HEK293 (cell line): Measurements from ENCODE around the gene CITED4.

ENCODE experiments used
- CTCF ChIA-PET: fragments of 350-600 bp; formaldehyde crosslinking; extraction: SDS; loops from one replicate; lab custom pipeline; 2021; ENCODE audit warnings: antibody characterized with exemption; lab: Yijun Ruan, JAX
- POLR2A ChIA-PET: fragments of 300-600 bp; formaldehyde crosslinking; extraction: SDS; loops from one replicate; lab custom pipeline; 2020; ENCODE audit warnings: antibody characterized with exemption, inconsistent platforms; lab: Yijun Ruan, JAX
- H3K27ac ChIP-seq: fragments of 200-500 bp; sonication (Bioruptor generic); 2 replicates; pipeline ENCODE4 v1.5.1; 2014; ENCODE audit warnings: low read depth, low read length, control low read depth, inconsistent platforms; ENCODE audit errors: extremely low read depth
- H3K36me3 ChIP-seq, 2 experiments: fragments of 200-500 bp in 1 of 2; sonication (Bioruptor generic) in 1 of 2; 1 replicate in 1 of 2; 2 replicates in 1 of 2; pipeline ENCODE4 v1.5.1; 2014 to 2017; ENCODE audit warnings: inconsistent platforms in 2 of 2, low read length in 2 of 2; ENCODE audit not compliant: control insufficient read depth in 2 of 2, insufficient read depth in 1 of 2
- H3K4me1 ChIP-seq: fragments of 200-500 bp; sonication (Bioruptor generic); 2 replicates; pipeline ENCODE4 v1.5.1; 2014; ENCODE audit warnings: mild to moderate bottlenecking, low read length, inconsistent platforms; ENCODE audit not compliant: control insufficient read depth, insufficient read depth
- H3K4me3 ChIP-seq: 2 replicates; pipeline ENCODE4 v1.5.1; 2011; ENCODE audit warnings: low read depth, mild to moderate bottlenecking, control low read depth, low read length, moderate library complexity
- H3K9me3 ChIP-seq: fragments of 200-500 bp; sonication (Bioruptor generic); 2 replicates; pipeline ENCODE4 v1.5.1; 2014; ENCODE audit warnings: low read depth, low read length, inconsistent platforms; ENCODE audit not compliant: control insufficient read depth, insufficient read depth
- GLI4 ChIP-seq: fragments of 450-650 bp; formaldehyde crosslinking; IDR thresholded peaks from 2 replicates; pipeline ENCODE4 v1.5.1; 2016; ENCODE audit warnings: missing biosample characterization, missing genetic modification characterization
- GLIS1 ChIP-seq: fragments of 450-650 bp; formaldehyde crosslinking; IDR thresholded peaks from 2 replicates; pipeline ENCODE4 v1.5.1; 2016; ENCODE audit warnings: missing biosample characterization, missing genetic modification characterization
- GLIS2 ChIP-seq: fragments of 450-650 bp; formaldehyde crosslinking; IDR thresholded peaks from 2 replicates; pipeline ENCODE4 v1.5.1; 2016; ENCODE audit warnings: missing biosample characterization, missing genetic modification characterization
- HOXA7 ChIP-seq: sonication (generic); formaldehyde crosslinking; IDR thresholded peaks from 2 replicates; pipeline ENCODE4 v1.8.1; 2022; ENCODE audit warnings: missing genetic modification reagents, borderline replicate concordance
- SP2 ChIP-seq: fragments of 450-650 bp; formaldehyde crosslinking; IDR thresholded peaks from 2 replicates; pipeline ENCODE4 v1.5.1; 2016; ENCODE audit warnings: missing biosample characterization, missing genetic modification characterization
- SP3 ChIP-seq: fragments of 450-650 bp; formaldehyde crosslinking; IDR thresholded peaks from 2 replicates; pipeline ENCODE4 v1.5.1; 2016; ENCODE audit warnings: missing biosample characterization, missing genetic modification characterization
- ZFP41 ChIP-seq: fragments of 450-650 bp; formaldehyde crosslinking; IDR thresholded peaks from 2 replicates; pipeline ENCODE4 v1.5.1; 2016; ENCODE audit warnings: missing biosample characterization, missing genetic modification characterization, borderline replicate concordance
- ZIC2 ChIP-seq: fragments of 450-650 bp; formaldehyde crosslinking; IDR thresholded peaks from 2 replicates; pipeline ENCODE4 v1.5.1; 2016; ENCODE audit warnings: missing biosample characterization, missing genetic modification characterization
- ZNF354C ChIP-seq: fragments of 450-650 bp; formaldehyde crosslinking; IDR thresholded peaks from 2 replicates; pipeline ENCODE4 v1.5.1; 2016; ENCODE audit warnings: missing biosample characterization, missing genetic modification characterization, low read depth, borderline replicate concordance
- ZNF391 ChIP-seq: fragments of 450-650 bp; formaldehyde crosslinking; IDR thresholded peaks from 2 replicates; pipeline ENCODE4 v1.5.1; 2016; ENCODE audit warnings: low read depth, missing biosample characterization, missing genetic modification characterization, borderline replicate concordance
- ZNF394 ChIP-seq: fragments of 450-650 bp; formaldehyde crosslinking; IDR thresholded peaks from 2 replicates; pipeline ENCODE4 v1.5.1; 2016; ENCODE audit warnings: missing biosample characterization, missing genetic modification characterization, mild to moderate bottlenecking, moderate library complexity, borderline replicate concordance
- ZNF510 ChIP-seq: fragments of 450-650 bp; formaldehyde crosslinking; IDR thresholded peaks from 2 replicates; pipeline ENCODE4 v1.5.1; 2018; ENCODE audit warnings: mild to moderate bottlenecking, missing genetic modification characterization, missing biosample characterization; ENCODE audit not compliant: insufficient replicate concordance
- ZNF747 ChIP-seq: fragments of 450-650 bp; formaldehyde crosslinking; IDR thresholded peaks from 2 replicates; pipeline ENCODE4 v1.5.1; 2016; ENCODE audit warnings: missing biosample characterization, missing genetic modification characterization
- TF ChIP-seq, protein P1 (sequence below): fragments of 450-650 bp; formaldehyde crosslinking; IDR thresholded peaks from 2 replicates; pipeline ENCODE4 v1.5.1; 2016; ENCODE audit warnings: missing biosample characterization, missing genetic modification characterization
- TF ChIP-seq, protein P2 (sequence below): fragments of 450-650 bp; formaldehyde crosslinking; IDR thresholded peaks from 2 replicates; pipeline ENCODE4; 2016; ENCODE audit warnings: missing biosample characterization, missing genetic modification characterization

CITED4 gene

DNA sequence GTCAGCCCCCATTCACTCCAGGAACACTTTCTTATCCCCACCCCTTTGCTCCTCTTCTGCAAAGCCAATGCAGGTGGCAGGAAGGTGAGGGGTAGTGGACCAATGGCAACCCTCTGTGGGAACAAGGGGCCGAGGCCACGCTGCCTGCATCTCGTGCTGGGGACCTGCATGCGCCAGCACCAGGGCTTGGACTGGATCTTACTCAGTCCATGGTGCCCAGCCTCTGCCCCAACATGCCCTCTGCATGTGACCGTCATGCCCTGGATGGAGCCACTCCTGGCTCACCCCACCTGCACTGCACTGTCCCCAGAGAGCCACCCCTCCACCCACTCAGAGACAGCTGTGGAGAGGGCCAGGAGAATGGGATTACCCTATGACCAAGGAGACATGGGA lies 22.2 kb downstream of the CITED4 start (continued):
- TF ChIP-seq, protein P1, sequence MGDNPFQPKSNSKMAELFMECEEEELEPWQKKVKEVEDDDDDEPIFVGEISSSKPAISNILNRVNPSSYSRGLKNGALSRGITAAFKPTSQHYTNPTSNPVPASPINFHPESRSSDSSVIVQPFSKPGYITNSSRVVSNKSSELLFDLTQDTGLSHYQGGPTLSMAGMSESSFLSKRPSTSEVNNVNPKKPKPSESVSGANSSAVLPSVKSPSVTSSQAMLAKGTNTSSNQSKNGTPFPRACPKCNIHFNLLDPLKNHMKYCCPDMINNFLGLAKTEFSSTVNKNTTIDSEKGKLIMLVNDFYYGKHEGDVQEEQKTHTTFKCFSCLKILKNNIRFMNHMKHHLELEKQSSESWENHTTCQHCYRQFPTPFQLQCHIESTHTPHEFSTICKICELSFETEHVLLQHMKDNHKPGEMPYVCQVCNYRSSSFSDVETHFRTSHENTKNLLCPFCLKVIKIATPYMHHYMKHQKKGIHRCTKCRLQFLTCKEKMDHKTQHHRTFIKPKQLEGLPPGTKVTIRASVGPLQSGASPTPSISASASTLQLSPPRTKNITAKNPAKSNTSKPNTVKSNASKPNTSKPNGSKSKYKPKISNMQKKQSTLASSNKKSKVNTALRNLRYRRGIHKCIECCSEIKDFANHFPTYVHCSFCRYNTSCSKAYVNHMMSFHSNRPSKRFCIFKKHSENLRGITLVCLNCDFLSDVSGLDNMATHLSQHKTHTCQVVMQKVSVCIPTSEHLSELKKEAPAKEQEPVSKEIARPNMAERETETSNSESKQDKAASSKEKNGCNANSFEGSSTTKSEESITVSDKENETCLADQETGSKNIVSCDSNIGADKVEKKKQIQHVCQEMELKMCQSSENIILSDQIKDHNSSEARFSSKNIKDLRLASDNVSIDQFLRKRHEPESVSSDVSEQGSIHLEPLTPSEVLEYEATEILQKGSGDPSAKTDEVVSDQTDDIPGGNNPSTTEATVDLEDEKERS (tag by site-specific recombination), result no peak
- no peak for TF ChIP-seq ZNF354C (tag by site-specific recombination)

DNA sequence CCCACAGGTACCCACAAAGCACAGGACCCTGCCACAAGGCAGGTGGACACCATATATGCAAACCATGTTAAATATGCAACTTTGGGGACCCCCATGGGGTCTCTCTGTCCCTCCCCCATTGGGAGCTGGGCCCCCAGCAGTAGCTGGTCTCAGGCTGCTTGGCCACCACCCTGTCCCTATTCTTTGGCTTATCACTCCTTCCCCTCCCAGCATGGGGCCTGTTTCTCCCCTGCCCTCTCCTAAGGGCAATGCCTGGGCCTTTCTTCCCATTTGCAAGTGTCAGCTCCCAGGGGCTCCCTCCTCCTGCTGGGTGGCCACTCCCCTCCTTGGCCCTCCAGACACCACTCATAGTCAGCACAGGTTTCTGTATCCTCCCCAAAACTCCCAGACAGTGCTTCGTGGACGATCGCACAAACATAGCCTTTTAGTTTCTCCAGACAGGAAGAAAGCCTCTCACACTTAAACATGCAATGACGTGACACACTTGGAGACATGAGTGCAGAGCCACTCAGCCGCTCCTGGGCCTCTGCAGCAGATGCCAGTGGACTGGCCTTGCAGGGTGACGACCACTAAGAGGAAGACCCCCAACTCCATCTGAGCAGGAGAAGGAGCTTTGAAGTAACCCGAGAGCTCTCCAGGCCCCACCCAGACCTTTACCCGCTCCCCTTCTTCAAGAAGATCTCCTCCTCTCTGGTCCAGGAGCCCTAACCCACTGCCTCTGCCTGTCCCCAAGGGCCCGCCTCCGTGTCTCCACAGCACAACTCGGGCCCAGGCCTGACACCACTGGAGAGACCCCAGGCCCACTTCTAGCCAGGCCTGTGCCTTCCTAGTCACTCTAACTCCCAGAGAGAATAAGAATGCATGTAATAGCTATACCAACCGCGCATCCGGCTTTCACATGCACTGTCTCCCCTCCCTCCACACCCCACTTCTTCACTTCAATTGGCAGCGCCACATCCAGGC lies 22.9 kb downstream of the CITED4 start:
- Histone ChIP-seq H3K4me1 (no peaks in the 10 kb centered on the region), H3K4me3 (no peak overlapping the region), H3K36me3 (no peaks in the 10 kb centered on the region), H3K27ac (no peak overlapping the region), H3K9me3 (no peaks in the 10 kb centered on the region)
- POLR2A ChIA-PET, result no interaction called here
- CTCF ChIA-PET, result interaction anchor here (0.7 to 0.9 kb wide), 3 partner anchors 9 to 127 kb away, joined by 3 to 5 read pairs (median 3); no protein-coding TSS in a partner anchor
- TF ChIP-seq GLIS2 (tag by site-specific recombination) (peak; percentile 28; the same call in 1 of the 2 replicates), ZIC2 (tag by site-specific recombination) (peak; percentile 76), GLIS1 (tag by site-specific recombination) (peak; percentile 41), ZNF510 (tag by site-specific recombination) (no peak)
- TF ChIP-seq, all 188 proteins: peak for 3

DNA sequence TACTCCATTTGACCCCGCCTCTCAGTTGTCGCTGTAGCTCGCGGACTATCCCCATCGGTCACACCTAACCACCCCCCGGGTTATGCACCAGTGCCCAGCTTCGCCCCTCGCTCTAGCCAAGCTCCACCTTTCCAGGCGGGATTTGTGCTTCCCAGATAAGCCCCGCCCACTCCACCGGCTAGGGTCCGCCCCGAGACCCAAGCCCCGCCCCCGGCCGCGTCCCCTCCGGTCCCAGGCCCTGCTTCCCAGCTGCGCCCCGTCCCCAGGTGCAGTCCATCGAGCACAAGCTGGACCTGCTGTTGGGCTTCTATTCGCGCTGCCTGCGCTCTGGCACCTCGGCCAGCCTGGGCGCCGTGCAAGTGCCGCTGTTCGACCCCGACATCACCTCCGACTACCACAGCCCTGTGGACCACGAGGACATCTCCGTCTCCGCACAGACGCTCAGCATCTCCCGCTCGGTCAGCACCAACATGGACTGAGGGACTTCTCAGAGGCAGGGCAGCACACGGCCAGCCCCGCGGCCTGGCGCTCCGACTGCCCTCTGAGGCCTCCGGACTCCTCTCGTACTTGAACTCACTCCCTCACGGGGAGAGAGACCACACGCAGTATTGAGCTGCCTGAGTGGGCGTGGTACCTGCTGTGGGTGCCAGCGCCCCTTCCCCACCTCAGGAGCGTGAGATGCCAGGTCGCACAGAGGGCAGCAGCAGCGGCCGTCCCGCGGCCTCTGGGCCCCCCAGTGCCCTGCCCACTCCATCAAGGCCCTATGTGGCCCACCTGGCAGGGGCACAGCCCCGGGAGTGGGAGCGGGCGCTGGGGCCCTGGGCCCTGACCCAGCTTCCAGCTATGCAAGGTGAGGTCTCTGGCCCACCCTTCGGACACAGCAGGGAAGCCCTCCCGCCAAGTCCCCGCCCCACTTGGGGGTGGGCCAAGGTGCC lies 23.9 kb downstream of the CITED4 start:
- Histone ChIP-seq H3K9me3 (no peaks in the 10 kb centered on the region), H3K36me3 (no peaks in the 10 kb centered on the region), H3K27ac (no peak overlapping the region), H3K4me1 (no peaks in the 10 kb centered on the region), H3K4me3 (no peak overlapping the region)
- ChIA-PET POLR2A (no interaction called here), CTCF (interaction anchor here (0.9 kb wide), 1 partner anchor 13 kb away, joined by 3 read pairs; no protein-coding TSS in a partner anchor)
- TF ChIP-seq ZFP41, result no peak
- TF ChIP-seq GLI4, result no peak
- no peak for TF ChIP-seq ZNF394 (tag by site-specific recombination)
- TF ChIP-seq HOXA7 (CRISPR knock-in tag), result no peak
- no peak for TF ChIP-seq ZNF391
- peak; percentile 64 for TF ChIP-seq SP2
- TF ChIP-seq SP3 (tag by site-specific recombination), result 0 out of 2 replicates have a peak, but pooled peaks have one; percentile 15
- TF ChIP-seq ZNF747, result no peak
- TF ChIP-seq, protein P2, sequence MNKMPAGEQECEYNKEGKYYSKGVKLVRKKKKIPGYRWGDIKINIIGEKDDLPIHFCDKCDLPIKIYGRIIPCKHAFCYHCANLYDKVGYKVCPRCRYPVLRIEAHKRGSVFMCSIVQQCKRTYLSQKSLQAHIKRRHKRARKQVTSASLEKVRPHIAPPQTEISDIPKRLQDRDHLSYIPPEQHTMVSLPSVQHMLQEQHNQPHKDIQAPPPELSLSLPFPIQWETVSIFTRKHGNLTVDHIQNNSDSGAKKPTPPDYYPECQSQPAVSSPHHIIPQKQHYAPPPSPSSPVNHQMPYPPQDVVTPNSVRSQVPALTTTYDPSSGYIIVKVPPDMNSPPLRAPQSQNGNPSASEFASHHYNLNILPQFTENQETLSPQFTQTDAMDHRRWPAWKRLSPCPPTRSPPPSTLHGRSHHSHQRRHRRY, result no peak
